Medulla oblongata (tissue), 1 donor: Measurements from ENCODE around the gene ASNSD1.
"Not testable (repeated sequence)": the region's sequence is repeated elsewhere in the genome, so short reads cannot be mapped to it uniquely, and the experiment has no call there.

Experiments
- DNase-seq: peaks from one replicate; pipeline ENCODE4 v3.0.0-alpha.2; 2015; ENCODE audit errors: extremely low spot score

The ASNSD1 gene

GRCh38 chr2:189685540-189686229 lies 24.4 kb downstream of the ASNSD1 start:
- DNase-seq = peak; percentile 38

GRCh38 chr2:189687796-189688195 lies 26.5 kb downstream of the ASNSD1 start:
- not testable (repeated sequence) for DNase-seq

- no peak for DNase-seq
Measured at GRCh38 chr2:189696223-189696622, 35.0 kb downstream of the ASNSD1 start.

- peak; percentile 65 for DNase-seq
Measured at GRCh38 chr2:189698020-189698887, 37.0 kb downstream of the ASNSD1 start.

GRCh38 chr2:189700681-189701080 lies 39.4 kb downstream of the ASNSD1 start:
- no peak for DNase-seq

- DNase-seq = no peak
Measured at GRCh38 chr2:189702071-189702470, 40.8 kb downstream of the ASNSD1 start.

GRCh38 chr2:189709501-189710221 lies 48.4 kb downstream of the ASNSD1 start:
- peak; percentile 28 for DNase-seq

GRCh38 chr2:189717593-189717992 lies 56.3 kb downstream of the ASNSD1 start:
- not testable (repeated sequence) for DNase-seq

- DNase-seq = no peak
Measured at GRCh38 chr2:189719571-189719970, 58.3 kb downstream of the ASNSD1 start.
